ENCODE results near the gene BSPRY. TPM values are rescaled to one million over a fixed set of nuclear protein-coding genes. Genes with fewer than 3 reads are reported as not detected.
"Not testable (repeated sequence)": the region's sequence is repeated elsewhere in the genome, so short reads cannot be mapped to it uniquely, and the experiment has no call there.

BSPRY gene
- total and polyA plus RNA-seq, 2 of the 13 experiments (the other 11 are each of a cell fraction or from before 2014, with no cell fraction given) = 0.09 to 0.26 TPM

- TF ChIP-seq ZNF687 (CRISPR knock-in tag; IDR thresholded peaks at IDR 0.05) = peak; percentile 27; the same call in 1 of the 2 replicates
- TF ChIP-seq ZNF430 (CRISPR knock-in tag; IDR thresholded peaks at IDR 0.05) = 0 out of 2 replicates have a peak, but pooled peaks have one; percentile 41
- 0 out of 2 replicates have a peak, but pooled peaks have one; percentile 11 for TF ChIP-seq HDAC2 (CRISPR knock-in tag; IDR thresholded peaks at IDR 0.05)
- 0 out of 2 replicates have a peak, but pooled peaks have one; percentile 2 for TF ChIP-seq ELF3 (CRISPR knock-in tag; IDR thresholded peaks at IDR 0.05)
- TF ChIP-seq NR2F6, SOX6 (IDR thresholded peaks at IDR 0.05): not testable (repeated sequence)
- TF ChIP-seq NR2F6 (CRISPR knock-in tag; IDR thresholded peaks at IDR 0.05) = 0 out of 2 replicates have a peak, but pooled peaks have one; percentile 8
- peak; percentile 27; the same call in 1 of the 2 replicates for TF ChIP-seq MAX (IDR thresholded peaks at IDR 0.05)
- peak; percentile 24; the same call in 1 of the 2 replicates for TF ChIP-seq NR2C2 (CRISPR knock-in tag; IDR thresholded peaks at IDR 0.05; ENCODE audit: borderline replicate concordance)
- TF ChIP-seq RXRB (CRISPR knock-in tag; IDR thresholded peaks at IDR 0.05; ENCODE audit: borderline replicate concordance) = peak; percentile 38; the same call in 1 of the 2 replicates
- peak; percentile 50 for TF ChIP-seq SOX6 (CRISPR knock-in tag; IDR thresholded peaks at IDR 0.05)
- 0 out of 2 replicates have a peak, but pooled peaks have one; percentile 36 for TF ChIP-seq ARID5B (CRISPR knock-in tag; IDR thresholded peaks at IDR 0.05)
- peak; percentile 38; the same call in 1 of the 2 replicates for TF ChIP-seq SAP130 (CRISPR knock-in tag; IDR thresholded peaks at IDR 0.05; ENCODE audit: low read depth)
Measured at GRCh38 chr9:113379829-113380210, 30.5 kb downstream of the BSPRY start (continued).
